Measurements from ENCODE around the gene MARCKS. TPM values are rescaled to one million over a fixed set of nuclear protein-coding genes. Genes with fewer than 3 reads are reported as not detected.
"Not testable (repeated sequence)": the region's sequence is repeated elsewhere in the genome, so short reads cannot be mapped to it uniquely, and the experiment has no call there.

Gene MARCKS
- total RNA-seq, 1 donor from 2014 or later, result 116 TPM

GRCh38 chr6:113907102-113907815, 50.1 kb downstream of the MARCKS start:
- H3K4me3 ChIP-seq (ENCODE audit: low read depth, low read length), result no peak overlapping the region
- no peaks in the 10 kb centered on the region for H3K27me3 ChIP-seq (ENCODE audit: control insufficient read depth, insufficient read depth, low read length)
- no peaks in the 10 kb centered on the region for H3K36me3 ChIP-seq (ENCODE audit: control insufficient read depth, insufficient read depth, low read length)
- no peak for DNase-seq (ENCODE audit: low read depth)
- no peak for TF ChIP-seq CTCF (IDR thresholded peaks at IDR 0.05; ENCODE audit: insufficient read depth, low read length, poor library complexity, severe bottlenecking)

- DNase-seq (ENCODE audit: low read depth), result no peak
- Histone ChIP-seq H3K27me3 (ENCODE audit: control insufficient read depth, insufficient read depth, low read length) (no peaks in the 10 kb centered on the region), H3K36me3 (ENCODE audit: control insufficient read depth, insufficient read depth, low read length) (no peaks in the 10 kb centered on the region), H3K4me3 (ENCODE audit: low read depth, low read length) (no peak overlapping the region)
- TF ChIP-seq CTCF (IDR thresholded peaks at IDR 0.05; ENCODE audit: insufficient read depth, low read length, poor library complexity, severe bottlenecking), result no peak
Measured at GRCh38 chr6:113908801-113909200, 51.7 kb downstream of the MARCKS start.

GRCh38 chr6:113909224-113909856, 52.2 kb downstream of the MARCKS start:
- DNase-seq (ENCODE audit: low read depth), result no peak

GRCh38 chr6:113910285-113910684, 53.1 kb downstream of the MARCKS start:
- not testable (repeated sequence) for DNase-seq (ENCODE audit: low read depth); H3K4me3 ChIP-seq (ENCODE audit: low read depth, low read length); H3K36me3 ChIP-seq (ENCODE audit: control insufficient read depth, insufficient read depth, low read length); H3K27me3 ChIP-seq (ENCODE audit: control insufficient read depth, insufficient read depth, low read length)

More at GRCh38 chr6:113909224-113909856, 52.2 kb downstream of the MARCKS start:
- peak; percentile 42 for TF ChIP-seq CTCF (IDR thresholded peaks at IDR 0.05; ENCODE audit: insufficient read depth, low read length, poor library complexity, severe bottlenecking)
- no peaks in the 10 kb centered on the region for H3K36me3 ChIP-seq (ENCODE audit: control insufficient read depth, insufficient read depth, low read length)
- H3K4me3 ChIP-seq (ENCODE audit: low read depth, low read length), result no peak overlapping the region
- H3K27me3 ChIP-seq (ENCODE audit: control insufficient read depth, insufficient read depth, low read length), result no peaks in the 10 kb centered on the region

Other genes starting within 250 kb of the MARCKS start
- 113 and 139 TPM in 2 replicates for gene HDAC2, start 113.8 kb downstream of the MARCKS start, total RNA-seq